Muscle layer of duodenum (tissue), 2 donors: ENCODE data around the gene MYOD1.

Source experiments
- H3K27ac ChIP-seq: one replicate; pipeline ENCODE4 v1.7.0; 2013; ENCODE audit warnings: mild to moderate bottlenecking, low read length
- H3K27me3 ChIP-seq: one replicate; pipeline ENCODE4 v1.7.0; 2013; ENCODE audit warnings: low read depth, mild to moderate bottlenecking, control low read depth, low read length
- H3K36me3 ChIP-seq, 2 donors: one replicate each; pipeline ENCODE4 v1.7.0; 2013; ENCODE audit warnings: low read length in 2 of 2, control low read depth in 1 of 2, mild to moderate bottlenecking in 1 of 2; ENCODE audit not compliant: insufficient read depth in 2 of 2, control insufficient read depth in 1 of 2
- H3K4me1 ChIP-seq, 2 donors: one replicate each; pipeline ENCODE4 v1.7.0; 2013; ENCODE audit warnings: low read length in 2 of 2, mild to moderate bottlenecking in 2 of 2, control low read depth in 1 of 2, moderate library complexity in 1 of 2; ENCODE audit not compliant: insufficient read depth in 2 of 2, control insufficient read depth in 1 of 2
- H3K4me3 ChIP-seq, 2 donors: one replicate each; pipeline ENCODE4 v1.7.0; 2013; ENCODE audit warnings: low read length in 2 of 2, low read depth in 1 of 2, mild to moderate bottlenecking in 1 of 2
- H3K9me3 ChIP-seq, 2 donors: one replicate each; pipeline ENCODE4 v1.7.0; 2013; ENCODE audit warnings: low read length in 2 of 2, control low read depth in 1 of 2, mild to moderate bottlenecking in 1 of 2; ENCODE audit not compliant: control insufficient read depth in 1 of 2
- donor health status: healthy.

Gene MYOD1

DNA sequence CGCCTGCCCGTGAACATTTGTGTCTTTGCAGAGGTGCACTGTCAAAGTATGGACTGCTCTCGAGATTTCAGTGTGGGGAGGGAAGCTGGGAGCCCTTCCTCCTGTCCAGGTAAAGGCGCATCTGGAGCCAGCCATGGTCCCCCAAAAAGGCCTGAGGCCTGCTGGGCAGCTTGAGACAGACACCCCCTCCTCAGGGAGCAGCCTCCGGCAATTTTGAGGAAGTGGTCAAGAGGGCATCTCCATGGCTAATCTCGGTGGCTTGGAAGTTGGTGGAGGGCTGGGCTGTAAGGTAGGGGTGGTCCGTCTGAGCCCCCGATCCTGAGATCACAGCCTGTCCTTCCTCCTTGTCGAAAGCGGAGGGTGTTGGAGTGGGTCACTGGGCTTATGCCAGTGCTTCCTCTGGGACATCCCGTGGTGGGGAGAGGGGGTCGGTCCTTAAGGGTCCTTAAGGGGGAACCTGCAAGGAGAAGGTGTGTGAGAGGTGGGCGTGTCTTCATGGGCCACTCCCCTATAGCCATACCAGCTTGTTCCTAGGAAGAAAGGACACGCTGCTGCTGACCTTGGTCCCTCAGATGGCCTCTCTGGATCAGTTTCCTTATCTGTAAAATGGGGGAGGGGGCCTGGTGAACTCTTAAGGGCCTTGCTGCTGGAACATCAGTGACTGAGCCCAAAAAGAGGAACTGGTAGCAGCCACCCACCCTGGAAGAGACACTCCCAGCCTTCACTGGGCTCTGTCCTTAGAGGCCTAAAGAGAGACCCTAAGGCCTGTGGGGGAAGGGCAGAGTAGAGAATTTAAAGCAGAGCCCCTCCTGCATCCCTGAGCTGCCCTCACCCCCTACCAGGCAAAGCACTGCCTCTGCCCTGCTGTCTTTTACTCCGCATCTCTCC, 17.8 kb downstream of the MYOD1 start:
- H3K4me3 ChIP-seq, result no peak overlapping the region
- H3K36me3 ChIP-seq, result no peaks in the 10 kb centered on the region
- H3K27me3 ChIP-seq, result peaks cover 42% of the 10 kb centered on the region
- no peaks in the 10 kb centered on the region for H3K9me3 ChIP-seq
- peaks cover 0 to 17% of the 10 kb centered on the region in 2 donors for H3K4me1 ChIP-seq
- no peak overlapping the region for H3K27ac ChIP-seq

DNA sequence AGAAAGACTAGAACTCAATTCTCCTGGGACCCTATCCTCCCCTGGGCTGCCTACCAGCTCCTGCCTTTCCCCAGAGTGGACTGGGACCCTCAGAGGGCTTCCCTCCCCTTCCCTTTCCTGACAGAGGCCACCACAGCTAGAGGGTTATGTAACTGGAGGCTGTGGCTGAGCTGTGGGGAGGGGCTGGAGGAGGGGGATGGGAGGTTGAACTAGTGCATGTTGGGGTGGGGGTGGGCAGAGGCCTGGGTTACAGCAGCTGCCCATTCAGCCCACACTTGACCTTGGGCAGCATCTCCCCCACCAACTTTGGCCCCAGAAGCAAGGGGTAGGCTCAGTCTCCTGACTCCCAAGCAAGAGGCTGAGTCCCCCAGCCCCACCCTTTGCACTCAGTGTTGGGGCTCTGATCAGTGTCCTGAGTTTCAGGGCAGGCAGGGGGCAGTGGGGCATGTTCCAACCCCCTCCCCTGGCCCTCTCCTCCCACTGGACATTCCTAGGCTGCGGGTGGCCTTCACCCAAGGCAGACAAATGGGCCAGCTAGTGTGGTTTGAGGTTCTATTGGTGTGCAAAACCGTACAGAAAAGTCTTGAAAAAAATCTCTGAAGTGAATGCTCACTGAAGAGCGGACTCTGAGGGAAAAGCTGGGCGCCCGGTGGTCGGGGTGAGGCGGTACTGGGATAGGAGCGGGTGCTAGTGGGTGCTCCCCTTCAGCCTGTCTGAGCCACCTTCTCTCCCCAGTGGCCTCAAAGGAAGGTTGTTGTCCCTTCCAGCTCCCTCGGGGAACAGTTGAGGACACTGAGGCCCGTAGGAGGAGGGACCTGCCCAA, 19.0 kb downstream of the MYOD1 start:
- Histone ChIP-seq H3K4me1 (peaks cover 0 to 17% of the 10 kb centered on the region in 2 donors), H3K4me3 (no peak overlapping the region), H3K36me3 (no peaks in the 10 kb centered on the region), H3K9me3 (no peaks in the 10 kb centered on the region), H3K27ac (no peak overlapping the region), H3K27me3 (peaks cover 34% of the 10 kb centered on the region)

DNA sequence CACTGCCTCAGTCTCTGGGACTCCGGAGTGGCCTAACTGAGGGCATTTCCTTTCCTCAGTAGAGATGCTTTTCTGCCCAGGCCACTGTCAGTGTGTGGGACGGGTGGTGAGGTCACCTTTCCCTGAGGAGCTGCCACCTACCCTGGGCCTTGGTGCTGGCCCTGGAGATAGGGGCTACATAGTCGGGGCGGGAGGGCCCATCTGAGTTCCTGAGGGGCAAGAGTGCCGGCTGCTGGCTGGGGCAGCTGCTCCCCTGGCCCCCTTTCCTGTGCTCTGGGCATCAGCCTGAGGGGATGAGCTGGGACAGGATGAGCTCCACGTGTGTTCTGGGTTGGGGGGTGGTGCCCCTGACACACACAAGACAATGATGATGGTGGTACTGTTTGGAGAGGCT, 20.6 kb downstream of the MYOD1 start:
- H3K27ac ChIP-seq, result no peak overlapping the region
- H3K36me3 ChIP-seq, result no peaks in the 10 kb centered on the region
- no peaks in the 10 kb centered on the region for H3K9me3 ChIP-seq
- peaks cover 34% of the 10 kb centered on the region for H3K27me3 ChIP-seq
- H3K4me1 ChIP-seq, result peaks cover 0 to 10% of the 10 kb centered on the region in 2 donors
- H3K4me3 ChIP-seq, result no peak overlapping the region

DNA sequence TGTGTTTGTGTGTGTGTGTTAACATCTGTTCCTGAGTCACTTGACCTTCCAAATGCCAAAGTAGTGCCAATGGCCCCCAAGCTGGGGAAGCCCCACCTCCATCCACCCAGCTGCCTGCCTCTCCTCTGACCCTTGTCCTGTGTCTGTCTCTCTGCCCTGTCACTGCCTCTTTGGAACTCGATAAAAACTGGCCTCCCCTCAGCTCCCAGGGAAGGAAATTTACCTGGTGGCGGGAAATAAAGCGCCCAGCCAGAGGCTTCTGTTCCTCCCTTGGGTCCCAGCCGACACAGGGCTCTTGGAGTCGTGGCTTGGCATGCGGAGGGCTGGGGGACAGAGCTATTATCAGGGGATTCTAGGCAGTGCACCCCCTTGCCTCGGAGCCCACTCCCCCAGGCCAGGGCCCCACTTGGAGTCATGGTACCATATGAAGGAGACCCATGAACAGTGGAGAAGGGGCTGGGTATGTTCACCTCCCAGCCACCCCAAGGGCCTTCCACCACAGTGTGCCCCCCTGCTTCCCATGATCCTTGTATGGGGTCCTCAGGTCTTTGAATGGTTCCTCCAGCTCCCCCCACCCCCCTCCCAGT, 21.4 kb downstream of the MYOD1 start:
- Histone ChIP-seq H3K4me1 (peaks cover 0 to 2% of the 10 kb centered on the region in 2 donors), H3K4me3 (no peak overlapping the region), H3K36me3 (no peaks in the 10 kb centered on the region), H3K27ac (no peak overlapping the region), H3K27me3 (peaks cover 34% of the 10 kb centered on the region), H3K9me3 (no peaks in the 10 kb centered on the region)

DNA sequence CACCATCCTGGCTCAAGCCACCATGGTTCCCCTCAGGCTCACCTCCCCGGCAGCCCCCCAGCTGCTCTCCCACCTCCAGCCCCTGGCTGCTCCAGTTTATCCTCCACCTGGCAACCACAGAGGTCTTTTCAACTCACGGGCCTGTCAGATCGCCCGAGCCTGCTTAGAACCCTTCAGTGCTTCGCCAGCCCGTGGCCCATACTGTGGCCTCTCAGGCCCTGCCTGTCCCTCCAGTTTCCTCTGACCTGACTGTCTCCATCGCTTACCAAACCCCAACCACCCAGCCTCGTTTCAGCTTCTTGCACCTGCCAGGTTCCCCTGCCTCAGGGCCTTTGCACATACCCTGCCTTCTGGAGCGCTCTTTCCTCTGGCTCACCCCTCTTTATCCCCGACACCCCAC, 22.1 kb downstream of the MYOD1 start:
- Histone ChIP-seq H3K9me3 (no peaks in the 10 kb centered on the region), H3K36me3 (no peaks in the 10 kb centered on the region), H3K4me3 (no peak overlapping the region), H3K27me3 (peaks cover 29% of the 10 kb centered on the region), H3K4me1 (no peaks in the 10 kb centered on the region), H3K27ac (no peak overlapping the region)

DNA sequence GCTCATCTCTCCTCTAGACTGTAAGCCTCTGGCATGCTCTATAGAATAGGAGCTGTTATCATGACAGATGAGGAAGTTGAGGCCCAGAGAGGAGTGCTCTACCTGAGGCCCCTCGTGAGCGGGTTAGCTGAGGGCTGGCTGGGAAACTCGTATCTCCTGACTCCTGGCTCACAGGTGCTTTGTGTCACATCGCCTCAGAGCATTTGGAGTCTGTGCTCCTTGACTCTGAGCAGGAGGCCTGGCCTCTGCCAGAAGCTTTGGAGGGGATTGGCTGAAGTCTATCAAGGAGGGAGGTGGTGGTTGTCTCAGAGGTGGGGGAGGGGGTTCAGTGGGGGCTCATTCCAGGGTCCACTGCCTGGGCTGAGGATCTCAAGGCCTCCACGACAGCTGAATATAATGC, 22.6 kb downstream of the MYOD1 start:
- Histone ChIP-seq H3K4me3 (no peak overlapping the region), H3K36me3 (no peaks in the 10 kb centered on the region), H3K27me3 (peaks cover 24% of the 10 kb centered on the region), H3K27ac (no peak overlapping the region), H3K9me3 (no peaks in the 10 kb centered on the region), H3K4me1 (no peaks in the 10 kb centered on the region)

DNA sequence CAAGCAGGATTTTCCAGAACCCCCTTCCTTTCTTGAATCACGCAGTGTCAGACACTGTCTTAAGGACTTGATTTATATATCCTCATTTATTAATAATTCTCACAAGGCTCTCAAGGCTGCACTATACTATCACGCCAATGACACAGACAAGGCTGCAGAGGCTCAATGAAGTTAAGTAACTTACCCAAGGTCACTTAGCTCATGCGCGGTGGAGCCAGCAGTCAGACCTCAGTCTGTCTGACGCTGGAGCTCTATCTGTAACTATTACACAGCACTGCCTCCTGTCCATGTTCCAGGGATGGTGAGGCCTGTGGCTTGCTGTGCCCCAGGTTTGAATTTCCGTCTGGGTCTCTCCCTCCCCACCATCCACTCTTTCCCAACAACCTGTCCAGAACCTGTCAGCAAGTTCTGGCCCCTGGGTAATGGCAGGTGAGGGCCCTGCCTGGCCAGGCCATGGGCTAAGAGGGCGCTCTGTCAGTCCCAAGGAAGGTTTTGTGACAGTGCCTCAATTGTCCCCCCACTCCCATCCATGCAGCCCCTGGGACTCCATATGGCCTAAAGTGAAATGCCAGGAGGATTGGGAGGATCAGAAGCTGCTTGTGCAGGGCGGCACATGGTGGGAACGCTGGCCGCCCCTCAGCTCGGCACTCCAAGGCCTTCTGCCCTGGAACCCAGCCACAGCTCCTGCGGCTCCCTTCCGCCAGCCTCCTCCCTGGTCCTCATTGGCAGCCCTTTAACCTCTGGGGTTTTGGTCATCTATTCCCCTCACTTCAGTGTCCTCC, 23.8 kb downstream of the MYOD1 start:
- Histone ChIP-seq H3K36me3 (no peaks in the 10 kb centered on the region), H3K9me3 (no peaks in the 10 kb centered on the region), H3K4me3 (no peak overlapping the region), H3K27me3 (peaks cover 12% of the 10 kb centered on the region), H3K27ac (no peak overlapping the region), H3K4me1 (no peaks in the 10 kb centered on the region)

DNA sequence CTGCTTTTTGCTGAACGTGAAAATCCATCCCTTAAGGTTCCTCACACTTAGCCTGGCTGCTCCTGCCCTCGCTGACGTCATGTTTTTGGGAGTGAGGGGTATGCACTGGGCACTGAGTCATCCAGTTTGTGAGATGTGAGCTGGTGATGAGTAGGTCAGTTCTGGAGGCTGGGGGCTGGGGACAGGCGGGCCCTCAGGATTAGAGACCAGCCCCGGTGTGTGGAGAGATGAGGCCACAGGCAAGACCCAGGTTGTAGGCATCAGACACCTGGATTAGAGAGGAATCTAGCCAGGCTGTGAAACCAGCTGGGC, 24.4 kb downstream of the MYOD1 start:
- H3K4me1 ChIP-seq, result no peaks in the 10 kb centered on the region
- no peaks in the 10 kb centered on the region for H3K9me3 ChIP-seq
- H3K36me3 ChIP-seq, result no peaks in the 10 kb centered on the region
- H3K27me3 ChIP-seq, result peaks cover 7% of the 10 kb centered on the region
- no peak overlapping the region for H3K27ac ChIP-seq
- no peak overlapping the region for H3K4me3 ChIP-seq

DNA sequence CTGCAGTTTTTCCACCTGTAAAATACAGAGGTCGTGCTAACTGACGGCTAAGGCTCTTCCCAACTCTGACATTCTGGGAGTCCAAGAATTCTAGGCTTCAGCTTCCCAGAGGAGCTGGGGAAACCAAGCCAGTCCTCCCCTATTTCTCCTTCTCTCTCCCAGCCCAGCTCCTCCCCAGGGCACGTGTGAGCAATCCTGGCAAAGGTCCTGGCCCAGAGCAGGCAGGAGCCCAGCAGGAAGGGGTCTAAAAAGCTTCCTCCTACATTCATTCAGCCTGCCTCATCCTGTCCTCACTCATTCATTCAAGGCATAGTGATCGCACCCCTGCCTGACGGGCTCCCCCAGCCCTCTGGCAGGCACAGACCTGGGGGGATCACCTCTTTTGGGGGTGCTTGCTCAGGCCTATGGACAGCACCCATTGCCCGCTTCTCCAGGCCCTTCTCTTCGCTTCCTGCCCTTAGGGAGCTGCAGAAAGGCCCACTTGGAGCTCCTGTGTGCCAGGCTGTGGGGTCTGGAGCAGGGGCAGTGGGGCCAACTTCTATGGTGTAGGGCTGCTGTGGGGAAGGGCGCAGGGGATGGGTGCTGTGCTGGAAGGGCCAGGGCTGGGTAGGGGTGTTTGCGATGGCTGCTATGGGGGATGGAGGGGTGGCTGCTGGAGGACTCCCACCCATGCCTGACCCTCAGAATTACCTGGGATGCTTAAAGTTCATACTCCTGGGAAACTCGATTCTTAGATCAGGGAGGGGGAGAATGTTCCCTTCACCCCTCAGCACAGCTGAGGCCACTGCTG, 25.0 kb downstream of the MYOD1 start:
- H3K27me3 ChIP-seq, result peaks cover 1% of the 10 kb centered on the region
- H3K4me3 ChIP-seq, result no peak overlapping the region
- H3K9me3 ChIP-seq, result no peaks in the 10 kb centered on the region
- H3K27ac ChIP-seq, result no peak overlapping the region
- H3K36me3 ChIP-seq, result no peaks in the 10 kb centered on the region
- no peaks in the 10 kb centered on the region for H3K4me1 ChIP-seq

DNA sequence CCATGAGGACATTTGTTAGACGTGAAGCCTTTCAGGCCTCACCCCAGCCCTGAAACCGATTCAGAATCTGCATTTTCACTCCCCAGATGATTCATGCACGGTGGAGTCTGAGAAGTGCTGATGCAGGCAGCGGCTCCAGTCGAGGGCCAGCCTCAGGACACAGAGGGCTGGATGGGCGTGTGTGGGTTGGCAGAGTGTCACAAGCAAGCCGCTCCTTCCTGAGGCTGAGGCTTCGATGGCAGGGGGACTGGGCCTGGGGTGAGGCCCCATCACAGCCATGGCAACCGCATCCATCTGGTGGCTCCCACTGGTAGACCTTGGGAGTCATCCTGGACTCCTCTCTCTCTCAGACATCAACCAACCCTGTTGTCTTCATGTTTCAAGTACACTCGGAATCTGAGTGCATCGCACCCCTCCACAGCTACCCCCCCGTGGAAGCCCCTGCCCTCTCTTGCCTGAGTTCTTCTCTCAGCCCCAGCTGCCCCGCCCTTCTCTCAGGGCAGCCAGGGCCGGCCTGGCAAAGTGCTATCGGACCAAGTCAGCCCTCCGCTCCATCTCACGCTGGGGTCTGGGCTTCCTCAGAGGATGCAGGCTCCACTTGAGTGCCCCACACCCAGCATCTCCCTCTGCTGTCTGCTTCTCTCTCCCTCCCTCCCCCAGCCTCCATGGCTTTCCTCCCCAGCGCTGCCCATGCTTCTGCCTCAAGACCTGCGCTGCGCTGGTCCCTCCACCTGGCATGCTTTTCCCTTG, 25.8 kb downstream of the MYOD1 start:
- Histone ChIP-seq H3K27me3 (no peaks in the 10 kb centered on the region), H3K36me3 (no peaks in the 10 kb centered on the region), H3K4me1 (no peaks in the 10 kb centered on the region), H3K4me3 (no peak overlapping the region), H3K9me3 (no peaks in the 10 kb centered on the region), H3K27ac (no peak overlapping the region)
